Esophagus muscularis mucosa (tissue), 3 donors: ENCODE results near the gene HEATR9.

ENCODE experiments used
- POLR2A ChIP-seq: fragments of 450-650 bp; IDR thresholded peaks from one replicate; pipeline ENCODE4 v1.6.1; 2017; ENCODE audit warnings: antibody characterized with exemption, moderate library complexity, mild to moderate bottlenecking, low read depth
- POLR2AphosphoS5 ChIP-seq, 2 donors: sonication (generic); formaldehyde crosslinking; IDR thresholded peaks; one replicate each; pipeline ENCODE4 v1.6.1; 2017; ENCODE audit warnings: antibody characterized with exemption in 2 of 2
- TF ChIP-seq, protein P1 (sequence below), 3 experiments: fragments of 200-600 bp in 2 of 3; fragments of 450-650 bp in 1 of 3; sonication (generic) in 2 of 3; IDR thresholded peaks; one replicate each; pipeline ENCODE4 v1.5.1; 2017 to 2019; ENCODE audit warnings: antibody characterized with exemption in 3 of 3, mild to moderate bottlenecking in 2 of 3, moderate library complexity in 1 of 3

DNA sequence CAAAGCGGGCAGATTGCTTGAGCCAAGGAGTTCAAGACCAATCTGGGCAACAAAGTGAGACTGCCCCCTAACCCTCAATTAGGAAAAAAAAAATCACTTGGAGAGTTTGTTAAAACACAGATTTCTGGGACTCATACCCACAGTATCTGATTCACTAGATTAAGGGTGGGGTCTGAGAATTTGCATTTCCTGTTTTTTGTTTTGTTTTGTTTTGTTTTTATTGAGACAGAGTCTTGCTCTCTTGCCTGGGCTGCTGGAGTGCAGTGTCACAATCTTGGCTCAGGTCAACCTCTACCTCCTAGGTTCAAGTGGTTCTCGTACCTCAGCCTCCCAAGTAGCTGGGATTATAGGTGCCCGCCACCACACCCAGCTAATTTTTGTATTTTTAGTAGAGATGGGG lies 1.1 kb downstream of the HEATR9 start:
- TF ChIP-seq POLR2A (no peak), POLR2AphosphoS5 (IDR thresholded peaks at IDR 0.05) (no peak)
- TF ChIP-seq, protein P1, sequence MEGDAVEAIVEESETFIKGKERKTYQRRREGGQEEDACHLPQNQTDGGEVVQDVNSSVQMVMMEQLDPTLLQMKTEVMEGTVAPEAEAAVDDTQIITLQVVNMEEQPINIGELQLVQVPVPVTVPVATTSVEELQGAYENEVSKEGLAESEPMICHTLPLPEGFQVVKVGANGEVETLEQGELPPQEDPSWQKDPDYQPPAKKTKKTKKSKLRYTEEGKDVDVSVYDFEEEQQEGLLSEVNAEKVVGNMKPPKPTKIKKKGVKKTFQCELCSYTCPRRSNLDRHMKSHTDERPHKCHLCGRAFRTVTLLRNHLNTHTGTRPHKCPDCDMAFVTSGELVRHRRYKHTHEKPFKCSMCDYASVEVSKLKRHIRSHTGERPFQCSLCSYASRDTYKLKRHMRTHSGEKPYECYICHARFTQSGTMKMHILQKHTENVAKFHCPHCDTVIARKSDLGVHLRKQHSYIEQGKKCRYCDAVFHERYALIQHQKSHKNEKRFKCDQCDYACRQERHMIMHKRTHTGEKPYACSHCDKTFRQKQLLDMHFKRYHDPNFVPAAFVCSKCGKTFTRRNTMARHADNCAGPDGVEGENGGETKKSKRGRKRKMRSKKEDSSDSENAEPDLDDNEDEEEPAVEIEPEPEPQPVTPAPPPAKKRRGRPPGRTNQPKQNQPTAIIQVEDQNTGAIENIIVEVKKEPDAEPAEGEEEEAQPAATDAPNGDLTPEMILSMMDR (IDR thresholded peaks at IDR 0.05): no peak
